ENCODE results near the gene MRPL38.

Gene MRPL38

DNA sequence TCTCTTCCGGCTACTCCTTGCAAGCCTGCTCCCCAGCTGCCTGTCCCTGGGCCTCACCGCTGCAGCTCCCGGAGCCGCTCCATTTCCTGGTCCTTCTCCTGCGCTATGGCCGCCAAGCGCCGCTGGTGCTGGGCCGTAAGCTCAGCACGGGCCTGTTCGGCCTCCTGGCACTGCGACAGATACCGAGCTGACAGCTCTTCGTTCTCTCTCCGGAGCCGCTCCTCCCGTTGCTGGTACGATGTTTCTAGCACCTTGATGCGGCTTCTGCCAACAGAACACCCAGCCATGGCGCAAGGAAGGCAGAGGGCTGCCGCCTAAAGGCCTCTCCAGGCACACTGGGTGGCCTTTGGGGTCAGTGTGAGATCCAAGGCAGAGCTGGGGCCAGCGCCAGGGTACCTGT, 14.9 kb upstream of the MRPL38 start:
- Histone ChIP-seq H3K4me3 (ENCODE audit: low read depth, low read length) (no peak overlapping the region), H3K36me3 (ENCODE audit: control insufficient read depth, insufficient read depth, low read length) (peaks cover 45% of the 10 kb centered on the region), H3K9me3 (ENCODE audit: control insufficient read depth, insufficient read depth, low read depth, low read length) (no peaks in the 10 kb centered on the region), H3K4me1 (ENCODE audit: control insufficient read depth, insufficient read depth, low read length) (no peaks in the 10 kb centered on the region), H3K9ac (ENCODE audit: low read length) (no peak overlapping the region), H3K27ac (ENCODE audit: low read depth, low read length) (no peak overlapping the region), H3K27me3 (ENCODE audit: control insufficient read depth, insufficient read depth, low read length) (no peaks in the 10 kb centered on the region)

DNA sequence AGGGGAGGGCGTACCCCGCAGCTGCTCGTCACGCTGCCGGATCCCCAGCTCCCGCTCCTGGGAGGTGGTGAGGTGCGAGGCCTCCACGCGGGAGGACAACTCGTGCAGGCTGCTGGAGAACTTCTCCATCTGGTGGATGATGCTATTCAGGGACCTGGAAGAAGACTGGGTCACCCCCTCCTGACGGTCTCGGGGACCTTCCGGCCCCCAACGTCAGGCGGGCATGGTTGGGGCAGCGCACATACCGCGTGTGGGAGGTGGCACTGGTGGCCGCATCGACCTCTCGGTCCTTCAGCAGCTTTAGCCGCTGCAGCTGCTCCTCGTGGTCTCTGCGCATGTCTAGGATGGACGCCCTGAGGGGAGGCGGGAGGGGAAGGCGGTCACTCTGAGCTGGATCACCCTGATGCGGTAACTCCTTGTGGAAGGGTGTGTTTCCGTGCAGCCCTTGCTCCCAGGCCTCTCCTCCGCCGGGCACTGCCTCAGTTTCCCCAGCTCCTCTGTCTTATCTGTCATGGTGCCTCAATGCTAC, 13.3 kb upstream of the MRPL38 start:
- Histone ChIP-seq H3K4me1 (ENCODE audit: control insufficient read depth, insufficient read depth, low read length) (no peaks in the 10 kb centered on the region), H3K4me3 (ENCODE audit: low read depth, low read length) (no peak overlapping the region), H3K27me3 (ENCODE audit: control insufficient read depth, insufficient read depth, low read length) (no peaks in the 10 kb centered on the region), H3K27ac (ENCODE audit: low read depth, low read length) (no peak overlapping the region), H3K9ac (ENCODE audit: low read length) (no peak overlapping the region), H3K36me3 (ENCODE audit: control insufficient read depth, insufficient read depth, low read length) (peaks cover 47% of the 10 kb centered on the region), H3K9me3 (ENCODE audit: control insufficient read depth, insufficient read depth, low read depth, low read length) (no peaks in the 10 kb centered on the region)

DNA sequence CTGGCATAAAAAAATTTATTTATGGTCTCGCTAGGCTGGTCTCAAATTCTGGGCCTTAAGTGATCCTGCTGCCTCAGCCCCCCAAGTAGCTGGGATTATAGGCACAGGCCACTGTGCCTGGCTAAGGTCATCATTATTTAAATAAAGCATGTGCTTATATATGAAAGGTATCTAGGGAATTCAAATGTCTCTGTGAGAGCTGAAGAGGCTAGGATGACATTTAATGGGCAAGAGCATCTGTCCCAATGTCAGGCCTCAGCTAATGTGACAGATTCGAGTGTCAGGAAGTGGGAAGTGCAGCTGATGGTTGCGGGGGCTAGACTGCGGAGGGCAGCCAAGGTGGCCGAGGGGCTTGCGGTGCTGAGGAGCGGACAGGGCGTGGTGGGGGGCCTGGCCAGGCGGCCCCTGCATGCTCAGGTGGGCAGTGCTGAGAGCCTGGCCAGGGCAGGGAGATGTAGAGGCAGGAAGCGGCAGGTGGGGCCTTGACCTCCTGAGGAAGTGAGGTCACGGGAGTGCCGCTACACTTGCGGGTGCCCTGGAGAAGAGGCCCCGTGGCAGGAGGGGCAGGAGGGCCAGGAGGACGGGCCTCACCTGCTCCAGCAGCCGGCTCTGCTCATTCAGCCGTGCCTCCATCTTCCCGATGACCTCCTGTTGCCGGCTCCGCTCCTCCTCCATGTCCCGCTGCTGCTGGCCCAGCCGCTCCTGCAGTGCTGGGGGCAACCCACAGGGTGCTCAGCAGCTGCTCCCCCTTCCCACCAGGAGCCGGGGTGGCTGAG, 12.6 kb upstream of the MRPL38 start:
- Histone ChIP-seq H3K27ac (ENCODE audit: low read depth, low read length) (no peak overlapping the region), H3K4me1 (ENCODE audit: control insufficient read depth, insufficient read depth, low read length) (no peaks in the 10 kb centered on the region), H3K9me3 (ENCODE audit: control insufficient read depth, insufficient read depth, low read depth, low read length) (no peaks in the 10 kb centered on the region), H3K36me3 (ENCODE audit: control insufficient read depth, insufficient read depth, low read length) (peaks cover 40% of the 10 kb centered on the region), H3K9ac (ENCODE audit: low read length) (no peak overlapping the region), H3K27me3 (ENCODE audit: control insufficient read depth, insufficient read depth, low read length) (no peaks in the 10 kb centered on the region), H3K4me3 (ENCODE audit: low read depth, low read length) (no peak overlapping the region)

DNA sequence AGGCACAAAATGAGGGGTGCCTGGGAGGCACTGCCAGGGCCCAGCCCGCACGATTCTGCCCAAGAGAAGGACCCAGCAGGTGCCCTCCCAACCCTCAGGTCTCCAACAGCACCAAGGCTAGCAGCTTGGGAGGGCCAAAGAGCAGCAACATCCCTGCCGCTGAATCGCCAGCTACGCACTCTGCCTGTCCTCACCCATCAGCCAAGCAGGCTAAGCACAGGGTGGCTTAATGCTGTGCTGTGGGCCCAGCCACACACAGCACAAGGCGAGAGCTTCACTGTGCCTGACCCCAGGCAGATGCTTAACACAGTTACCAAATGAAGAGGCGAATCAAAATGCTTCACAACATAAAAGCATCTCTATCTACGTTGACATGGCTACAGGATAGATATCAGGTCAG, 10.6 kb upstream of the MRPL38 start:
- H3K4me3 ChIP-seq (ENCODE audit: low read depth, low read length): no peak overlapping the region
- no peak overlapping the region for H3K27ac ChIP-seq (ENCODE audit: low read depth, low read length)
- peaks cover 35% of the 10 kb centered on the region for H3K36me3 ChIP-seq (ENCODE audit: control insufficient read depth, insufficient read depth, low read length)
- 0 out of 2 replicates have a peak, but pooled peaks cover 3% of the 10 kb centered on the region for H3K4me1 ChIP-seq (ENCODE audit: control insufficient read depth, insufficient read depth, low read length)
- no peak overlapping the region for H3K9ac ChIP-seq (ENCODE audit: low read length)
- H3K9me3 ChIP-seq (ENCODE audit: control insufficient read depth, insufficient read depth, low read depth, low read length): no peaks in the 10 kb centered on the region
- H3K27me3 ChIP-seq (ENCODE audit: control insufficient read depth, insufficient read depth, low read length): no peaks in the 10 kb centered on the region

DNA sequence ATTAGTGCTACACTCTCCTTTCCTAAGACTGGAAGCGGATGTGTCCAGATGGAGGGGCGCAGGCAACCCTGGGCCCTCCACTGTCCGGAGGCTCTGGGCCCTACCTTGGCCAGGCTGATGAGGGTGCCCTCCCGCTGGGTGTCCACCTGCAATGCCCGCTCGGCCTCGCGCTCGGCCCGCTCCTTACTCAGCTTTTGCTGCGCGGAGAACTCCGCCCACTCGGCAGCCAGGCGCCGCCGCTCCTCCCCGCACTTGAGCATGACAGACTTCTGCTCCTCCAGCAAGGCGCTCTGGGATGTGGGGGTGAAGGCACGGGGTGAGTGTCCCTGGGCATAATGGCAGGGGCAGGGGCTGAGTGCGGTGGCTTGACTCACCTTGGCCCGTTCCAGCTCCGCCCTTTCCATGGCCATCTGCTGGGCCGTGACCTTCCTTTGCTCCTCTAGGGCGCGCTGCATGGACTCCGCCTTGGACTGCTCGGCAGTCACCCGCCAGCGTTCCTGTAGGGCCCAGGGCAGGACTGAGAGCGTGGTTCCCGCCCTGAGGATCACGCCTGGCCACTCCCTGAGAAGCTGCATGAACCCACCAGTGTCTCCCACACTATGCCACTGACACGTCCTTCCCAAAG, 10.1 kb upstream of the MRPL38 start:
- no peak overlapping the region for H3K9ac ChIP-seq (ENCODE audit: low read length)
- H3K27me3 ChIP-seq (ENCODE audit: control insufficient read depth, insufficient read depth, low read length): no peaks in the 10 kb centered on the region
- H3K4me3 ChIP-seq (ENCODE audit: low read depth, low read length): no peak overlapping the region
- 0 out of 2 replicates have a peak, but pooled peaks cover 3% of the 10 kb centered on the region for H3K4me1 ChIP-seq (ENCODE audit: control insufficient read depth, insufficient read depth, low read length)
- H3K9me3 ChIP-seq (ENCODE audit: control insufficient read depth, insufficient read depth, low read depth, low read length): no peaks in the 10 kb centered on the region
- no peak overlapping the region for H3K27ac ChIP-seq (ENCODE audit: low read depth, low read length)
- peaks cover 30% of the 10 kb centered on the region for H3K36me3 ChIP-seq (ENCODE audit: control insufficient read depth, insufficient read depth, low read length)

DNA sequence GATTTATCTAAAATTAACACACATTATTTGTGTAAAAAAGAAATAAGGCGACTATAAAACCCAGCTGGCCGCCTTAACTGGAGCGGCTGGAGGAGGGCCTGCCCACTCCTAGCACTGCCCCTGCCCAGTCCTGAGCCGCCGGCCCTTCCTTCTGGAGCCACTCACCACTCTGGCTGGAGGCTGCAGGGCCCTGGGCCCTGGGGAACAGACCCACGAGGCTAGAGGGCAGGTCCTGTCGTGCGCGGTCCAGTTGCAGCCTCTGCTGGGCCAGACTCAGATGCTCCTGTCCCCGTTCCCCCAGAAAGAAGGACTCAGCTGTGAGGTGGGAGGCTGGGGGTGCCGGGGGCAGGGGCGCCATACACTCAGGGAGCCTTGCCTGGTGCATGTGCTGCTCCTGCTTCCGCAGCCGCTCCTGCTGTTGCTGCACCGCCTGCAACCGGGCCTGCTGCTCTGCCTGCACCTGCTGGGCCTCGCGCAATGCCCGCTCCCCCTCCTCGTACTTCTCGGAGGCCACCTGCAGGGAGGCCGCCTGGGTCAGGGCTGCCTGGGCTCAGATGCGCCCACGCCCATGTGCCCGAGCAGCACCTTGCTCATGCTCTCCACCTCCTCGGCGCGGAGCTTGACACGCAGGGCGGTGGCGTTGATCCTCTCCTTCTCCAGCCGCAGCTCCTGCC, 9.0 kb upstream of the MRPL38 start:
- Histone ChIP-seq H3K36me3 (ENCODE audit: control insufficient read depth, insufficient read depth, low read length) (peaks cover 28% of the 10 kb centered on the region), H3K4me3 (ENCODE audit: low read depth, low read length) (no peak overlapping the region), H3K9ac (ENCODE audit: low read length) (no peak overlapping the region), H3K27ac (ENCODE audit: low read depth, low read length) (no peak overlapping the region), H3K27me3 (ENCODE audit: control insufficient read depth, insufficient read depth, low read length) (no peaks in the 10 kb centered on the region), H3K4me1 (ENCODE audit: control insufficient read depth, insufficient read depth, low read length) (0 out of 2 replicates have a peak, but pooled peaks cover 3% of the 10 kb centered on the region), H3K9me3 (ENCODE audit: control insufficient read depth, insufficient read depth, low read depth, low read length) (no peaks in the 10 kb centered on the region)

DNA sequence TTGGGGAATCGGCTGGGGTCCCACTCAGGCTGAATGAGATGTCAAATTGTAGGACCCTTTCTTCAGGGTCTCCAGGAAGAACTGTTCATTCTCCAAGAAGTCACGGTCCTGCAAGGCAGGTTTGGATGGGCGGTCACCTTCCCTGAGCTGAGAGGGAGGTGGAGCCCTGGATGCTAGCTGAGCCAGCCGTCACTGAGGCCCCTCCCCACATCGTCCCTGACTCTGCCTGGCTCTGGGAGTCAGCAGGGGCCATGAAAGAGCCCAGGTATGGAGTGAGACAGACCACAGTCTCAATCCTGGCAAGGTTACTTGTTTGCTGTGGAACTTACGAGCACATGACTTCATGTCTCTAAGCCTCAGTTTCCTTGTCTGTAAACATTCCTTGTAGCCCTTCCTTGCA, 6.0 kb upstream of the MRPL38 start:
- H3K27ac ChIP-seq (ENCODE audit: low read depth, low read length): no peak overlapping the region
- no peak overlapping the region for H3K9ac ChIP-seq (ENCODE audit: low read length)
- peaks cover 19% of the 10 kb centered on the region for H3K36me3 ChIP-seq (ENCODE audit: control insufficient read depth, insufficient read depth, low read length)

DNA sequence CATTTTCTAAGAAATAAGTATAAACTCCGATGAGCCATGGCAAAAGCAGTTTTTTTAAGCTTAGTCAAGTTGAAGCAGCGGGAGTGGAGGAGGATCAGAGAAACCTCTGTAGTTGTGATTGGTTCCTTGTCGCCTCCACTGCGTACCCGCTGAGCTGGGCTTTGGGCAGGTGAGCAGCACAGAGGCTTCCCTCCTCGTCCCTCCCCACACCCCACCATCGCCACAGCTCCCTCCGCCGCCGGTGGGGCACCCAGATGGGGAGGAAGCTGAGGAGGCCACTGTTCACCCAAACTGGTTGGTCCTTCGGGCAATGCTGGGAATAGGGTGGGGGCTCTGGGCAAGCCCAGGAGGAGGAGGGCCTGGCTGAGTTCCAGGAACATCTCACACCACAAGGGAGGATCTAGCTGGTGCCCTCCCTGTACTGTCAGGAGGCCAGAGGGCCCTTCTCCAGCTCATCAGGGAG, 5.2 kb upstream of the MRPL38 start:
- Histone ChIP-seq H3K27ac (ENCODE audit: low read depth, low read length) (no peak overlapping the region), H3K4me1 (ENCODE audit: control insufficient read depth, insufficient read depth, low read length) (0 out of 2 replicates have a peak, but pooled peaks cover 3% of the 10 kb centered on the region), H3K4me3 (ENCODE audit: low read depth, low read length) (no peak overlapping the region), H3K36me3 (ENCODE audit: control insufficient read depth, insufficient read depth, low read length) (peaks cover 19% of the 10 kb centered on the region), H3K9ac (ENCODE audit: low read length) (no peak overlapping the region), H3K27me3 (ENCODE audit: control insufficient read depth, insufficient read depth, low read length) (no peaks in the 10 kb centered on the region), H3K9me3 (ENCODE audit: control insufficient read depth, insufficient read depth, low read depth, low read length) (no peaks in the 10 kb centered on the region)

More for the DNA sequence above, 6.0 kb upstream of the MRPL38 start:
- Histone ChIP-seq H3K9me3 (ENCODE audit: control insufficient read depth, insufficient read depth, low read depth, low read length) (no peaks in the 10 kb centered on the region), H3K4me1 (ENCODE audit: control insufficient read depth, insufficient read depth, low read length) (0 out of 2 replicates have a peak, but pooled peaks cover 3% of the 10 kb centered on the region), H3K27me3 (ENCODE audit: control insufficient read depth, insufficient read depth, low read length) (no peaks in the 10 kb centered on the region), H3K4me3 (ENCODE audit: low read depth, low read length) (no peak overlapping the region)

DNA sequence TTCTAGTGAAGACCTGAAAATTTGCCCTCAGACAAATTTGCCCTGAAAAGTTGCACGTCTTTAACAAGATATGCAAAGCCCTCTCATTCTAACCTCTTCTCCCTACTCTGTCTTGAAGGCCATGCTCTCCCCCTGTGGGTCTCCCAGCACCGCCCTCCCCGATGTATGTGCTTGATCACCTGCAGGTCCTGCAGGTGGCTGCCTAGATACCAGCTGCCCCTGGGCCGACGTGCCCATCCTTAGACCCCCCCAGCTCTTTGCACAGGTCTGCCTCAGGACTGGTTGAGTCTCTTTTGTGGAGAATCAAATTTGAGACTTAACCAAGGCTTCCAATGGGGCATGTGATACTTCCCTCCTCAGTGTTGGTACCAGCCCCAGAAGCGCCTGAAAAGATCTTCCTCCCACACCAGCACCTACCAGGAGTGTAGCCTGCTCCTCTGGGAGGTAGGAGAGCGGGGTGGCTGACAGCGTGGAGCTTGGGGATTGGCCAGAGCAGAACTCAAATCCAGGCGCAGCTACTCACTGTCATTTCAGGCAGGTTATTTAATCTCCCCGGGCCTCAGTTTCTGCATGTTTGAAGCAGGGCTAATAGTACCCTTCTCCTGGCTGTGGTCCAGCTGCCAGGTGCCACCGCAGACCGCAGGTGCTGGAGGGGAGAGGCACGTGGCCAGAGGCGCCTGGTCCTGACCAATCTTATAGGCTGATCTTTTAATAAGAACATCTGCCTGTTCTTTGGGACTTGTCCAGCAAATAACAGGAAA, 4.5 kb upstream of the MRPL38 start:
- Histone ChIP-seq H3K4me1 (ENCODE audit: control insufficient read depth, insufficient read depth, low read length) (0 out of 2 replicates have a peak, but pooled peaks cover 3% of the 10 kb centered on the region), H3K9ac (ENCODE audit: low read length) (no peak overlapping the region), H3K27me3 (ENCODE audit: control insufficient read depth, insufficient read depth, low read length) (no peaks in the 10 kb centered on the region), H3K36me3 (ENCODE audit: control insufficient read depth, insufficient read depth, low read length) (peaks cover 15% of the 10 kb centered on the region), H3K4me3 (ENCODE audit: low read depth, low read length) (no peak overlapping the region), H3K9me3 (ENCODE audit: control insufficient read depth, insufficient read depth, low read depth, low read length) (no peaks in the 10 kb centered on the region), H3K27ac (ENCODE audit: low read depth, low read length) (no peak overlapping the region)

DNA sequence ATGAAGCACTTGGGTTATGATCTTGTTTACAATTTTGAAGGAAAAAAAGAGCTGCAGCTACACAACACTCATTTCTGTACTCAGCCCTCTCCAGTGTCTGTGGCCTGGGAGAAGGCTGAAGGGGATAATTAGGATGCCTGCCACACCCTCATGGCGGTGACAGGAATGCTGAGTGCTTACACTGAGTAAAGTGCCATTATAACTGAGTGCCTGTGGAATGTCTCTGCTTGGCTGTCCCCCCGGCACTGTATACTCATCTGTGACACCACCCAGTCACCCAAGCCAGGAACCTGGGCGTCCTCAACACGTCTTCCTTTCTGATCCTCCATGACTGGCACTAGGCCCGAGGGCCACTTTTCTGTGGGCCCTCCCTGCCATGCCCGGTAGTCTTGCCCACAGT, 3.5 kb upstream of the MRPL38 start:
- no peaks in the 10 kb centered on the region for H3K27me3 ChIP-seq (ENCODE audit: control insufficient read depth, insufficient read depth, low read length)
- 0 out of 2 replicates have a peak, but pooled peaks cover 3% of the 10 kb centered on the region for H3K4me1 ChIP-seq (ENCODE audit: control insufficient read depth, insufficient read depth, low read length)
- no peak overlapping the region for H3K27ac ChIP-seq (ENCODE audit: low read depth, low read length)
- no peak overlapping the region for H3K4me3 ChIP-seq (ENCODE audit: low read depth, low read length)
- no peak overlapping the region for H3K9ac ChIP-seq (ENCODE audit: low read length)
- peaks cover 10% of the 10 kb centered on the region for H3K36me3 ChIP-seq (ENCODE audit: control insufficient read depth, insufficient read depth, low read length)
- no peaks in the 10 kb centered on the region for H3K9me3 ChIP-seq (ENCODE audit: control insufficient read depth, insufficient read depth, low read depth, low read length)
